GM18499 (cell line): ENCODE results near the gene PHETA1.
"Not testable (repeated sequence)": the region's sequence is repeated elsewhere in the genome, so short reads cannot be mapped to it uniquely, and the experiment has no call there.

Experiments used
- ATAC-seq: cut with Tn5 transposase; IDR thresholded peaks from one replicate; pipeline ENCODE4 v1.9.1; 2021; ENCODE audit warnings: moderate number of reproducible peaks; ENCODE audit not compliant: insufficient read depth, unreplicated experiment

The PHETA1 gene

GRCh38 chr12:111405859-111406473 is 37.1 kb upstream of the PHETA1 start, which contains the start of gene SH2B3:
Gene SH2B3 (plus strand): TSS chr12:111405923. CDS start chr12:111418146, 12,223 bp downstream.
- ATAC-seq = peak; percentile 0

- ATAC-seq = peak; percentile 38
Observed at GRCh38 chr12:111405149-111405858, 36.4 kb upstream of the PHETA1 start.

GRCh38 chr12:111404362-111405148 is 35.7 kb upstream of the PHETA1 start:
- ATAC-seq = no peak

- not testable (repeated sequence) for ATAC-seq
Observed at GRCh38 chr12:111402490-111402824, 33.6 kb upstream of the PHETA1 start.

GRCh38 chr12:111401167-111401605 is 32.3 kb upstream of the PHETA1 start:
- no peak for ATAC-seq

GRCh38 chr12:111399741-111400404 is 31.0 kb upstream of the PHETA1 start:
- ATAC-seq = not testable (repeated sequence)

GRCh38 chr12:111398530-111398929 is 29.6 kb upstream of the PHETA1 start:
- ATAC-seq = no peak

GRCh38 chr12:111396726-111397445 is 28.0 kb upstream of the PHETA1 start:
- ATAC-seq = no peak

- ATAC-seq = not testable (repeated sequence)
Observed at GRCh38 chr12:111396271-111396670, 27.4 kb upstream of the PHETA1 start.

- no peak for ATAC-seq
Observed at GRCh38 chr12:111395336-111396187, 26.7 kb upstream of the PHETA1 start.

GRCh38 chr12:111394480-111394879 is 25.6 kb upstream of the PHETA1 start:
- ATAC-seq = no peak

- ATAC-seq = no peak
Observed at GRCh38 chr12:111393700-111394300, 24.9 kb upstream of the PHETA1 start.

GRCh38 chr12:111390910-111391309 is 22.0 kb upstream of the PHETA1 start:
- ATAC-seq = no peak

- no peak for ATAC-seq
Observed at GRCh38 chr12:111389635-111390034, 20.7 kb upstream of the PHETA1 start.

- ATAC-seq = no peak
Observed at GRCh38 chr12:111387747-111388323, 18.9 kb upstream of the PHETA1 start.

GRCh38 chr12:111386885-111387284 is 18.0 kb upstream of the PHETA1 start:
- no peak for ATAC-seq

- ATAC-seq = no peak
Observed at GRCh38 chr12:111384596-111384995, 15.7 kb upstream of the PHETA1 start.

GRCh38 chr12:111379942-111380554 is 11.2 kb upstream of the PHETA1 start:
- ATAC-seq = no peak
